IMR-90 (cell line): ENCODE measurements around the gene MARCHF3. TPM values are rescaled to one million over a fixed set of nuclear protein-coding genes. Genes with fewer than 3 reads are reported as not detected.

Experiments used
- ATAC-seq: fragments of 200-7000 bp; cut with Tn5 transposase; 2 replicates; pipeline ENCODE4 v1.9.1; 2020; ENCODE audit warnings: low read depth, mild to moderate bottlenecking, moderate library complexity
- BruUV-seq: library from RNA; stranded (reverse); fragments of 400-500 nt; replicated peaks from 2 replicates; lab custom pipeline; 2021; lab: Mats Ljungman, UMichigan
- CTCF ChIA-PET: fragments of 300-600 bp; formaldehyde crosslinking; extraction: SDS; loops from one replicate; lab custom pipeline; 2021; ENCODE audit warnings: antibody characterized with exemption; lab: Yijun Ruan, JAX
- POLR2A ChIA-PET: fragments of 300-600 bp; sonication (Branson Sonifier 250); formaldehyde crosslinking; loops from one replicate; lab custom pipeline; 2022; ENCODE audit warnings: antibody characterized with exemption; ENCODE audit not compliant: unreplicated experiment; lab: Charles Lee
- DNase-seq: peaks from one replicate; pipeline ENCODE4 v3.0.0; 2013
- H2AFZ ChIP-seq: replicated peaks from 2 replicates; pipeline ENCODE3; 2013; ENCODE audit warnings: low read length, mild to moderate bottlenecking; ENCODE audit not compliant: poor library complexity
- H2AK5ac ChIP-seq: 2 replicates; pipeline ENCODE4 v1.6.1; 2013; ENCODE audit warnings: low read depth, low read length, inconsistent platforms
- H2AK9ac ChIP-seq: replicated peaks from 2 replicates; pipeline ENCODE3; 2013; ENCODE audit warnings: mild to moderate bottlenecking, low read depth, low read length, moderate library complexity; ENCODE audit not compliant: poor library complexity
- H2BK120ac ChIP-seq: 2 replicates; pipeline ENCODE4 v1.6.1; 2013; ENCODE audit warnings: low read depth, low read length, inconsistent platforms
- H2BK15ac ChIP-seq: 3 replicates; pipeline ENCODE4 v1.6.1; 2013; ENCODE audit warnings: low read depth, low read length, inconsistent platforms
- H2BK20ac ChIP-seq: 2 replicates; pipeline ENCODE4 v1.6.1; 2013; ENCODE audit warnings: low read depth, mild to moderate bottlenecking, inconsistent platforms, low read length, moderate library complexity
- H2BK5ac ChIP-seq: 2 replicates; pipeline ENCODE4 v1.6.1; 2013; ENCODE audit warnings: mild to moderate bottlenecking, low read depth, low read length, inconsistent platforms; ENCODE audit not compliant: poor library complexity, severe bottlenecking
- H3K14ac ChIP-seq: replicated peaks from 2 replicates; pipeline ENCODE4 v1.6.1; 2013; ENCODE audit warnings: low read depth, low read length, inconsistent platforms
- H3K18ac ChIP-seq: 2 replicates; pipeline ENCODE4 v1.6.1; 2013; ENCODE audit warnings: low read depth, low read length, control low read depth
- H3K23ac ChIP-seq: 2 replicates; pipeline ENCODE4 v1.6.1; 2013; ENCODE audit warnings: low read depth, low read length, inconsistent platforms
- H3K27ac ChIP-seq: 2 replicates; pipeline ENCODE4 v1.5.1; 2013; ENCODE audit warnings: mild to moderate bottlenecking, control low read depth, low read length; ENCODE audit not compliant: insufficient read depth
- H3K27me3 ChIP-seq: 2 replicates; pipeline ENCODE4 v1.6.1; 2013; ENCODE audit warnings: low read length; ENCODE audit not compliant: control insufficient read depth, insufficient read depth
- H3K36me3 ChIP-seq: 2 replicates; pipeline ENCODE4 v1.6.1; 2013; ENCODE audit warnings: low read length, mixed read lengths; ENCODE audit not compliant: control insufficient read depth, insufficient read depth
- H3K4ac ChIP-seq: 2 replicates; pipeline ENCODE4 v1.6.1; 2013; ENCODE audit warnings: low read depth, low read length, inconsistent platforms
- H3K4me1 ChIP-seq: 2 replicates; pipeline ENCODE4 v1.6.1; 2013; ENCODE audit warnings: low read length, mixed read lengths; ENCODE audit not compliant: control insufficient read depth, insufficient read depth
- H3K4me2 ChIP-seq: 2 replicates; pipeline ENCODE4 v1.6.1; 2013; ENCODE audit warnings: low read depth, mild to moderate bottlenecking, control low read depth, low read length, moderate library complexity
- H3K4me3 ChIP-seq: 2 replicates; pipeline ENCODE4 v1.5.1; 2013; ENCODE audit warnings: low read depth, mild to moderate bottlenecking, control low read depth, low read length, moderate library complexity; ENCODE audit not compliant: insufficient read depth
- H3K56ac ChIP-seq: 2 replicates; pipeline ENCODE4 v1.6.1; 2013; ENCODE audit warnings: low read length, inconsistent platforms; ENCODE audit not compliant: insufficient read depth; ENCODE audit errors: extremely low read depth
- H3K79me1 ChIP-seq, 2 experiments: 2 replicates each; pipeline ENCODE4 v1.6.1; 2013; ENCODE audit warnings: low read length in 2 of 2, inconsistent platforms in 1 of 2, low read depth in 1 of 2
- H3K9ac ChIP-seq: 2 replicates; pipeline ENCODE4 v1.6.1; 2013; ENCODE audit warnings: low read depth, low read length, control low read depth
- H3K9me1 ChIP-seq: 2 replicates; pipeline ENCODE4 v1.6.1; 2013; ENCODE audit warnings: low read length, inconsistent platforms; ENCODE audit not compliant: insufficient read depth
- H3K9me3 ChIP-seq: 2 replicates; pipeline ENCODE4 v1.6.1; 2013; ENCODE audit warnings: low read length; ENCODE audit not compliant: control insufficient read depth, insufficient read depth
- H4K20me1 ChIP-seq: 2 replicates; pipeline ENCODE4 v1.6.1; 2013; ENCODE audit warnings: low read length, inconsistent platforms; ENCODE audit not compliant: insufficient read depth
- H4K5ac ChIP-seq: 2 replicates; pipeline ENCODE4 v1.6.1; 2013; ENCODE audit warnings: mild to moderate bottlenecking, low read depth, low read length, control low read depth
- H4K8ac ChIP-seq, 2 experiments: 2 replicates each; pipeline ENCODE4 v1.6.1; 2013; ENCODE audit warnings: low read depth in 2 of 2, low read length in 2 of 2, control low read depth in 1 of 2, inconsistent platforms in 1 of 2
- H4K91ac ChIP-seq: 2 replicates; pipeline ENCODE4 v1.6.1; 2013; ENCODE audit warnings: low read depth, low read length, inconsistent platforms; ENCODE audit not compliant: insufficient read depth
- BHLHE40 ChIP-seq: fragments of 150-350 bp; IDR thresholded peaks from 2 replicates; pipeline ENCODE4 v1.6.1; 2016; ENCODE audit warnings: mild to moderate bottlenecking, low read depth, low read length
- CEBPB ChIP-seq: IDR thresholded peaks from 2 replicates; pipeline ENCODE4 v1.6.1; 2012; ENCODE audit warnings: low read depth, low read length, improper control_type of control experiment
- CHD1 ChIP-seq: IDR thresholded peaks from 2 replicates; pipeline ENCODE4 v1.6.1; 2012; ENCODE audit warnings: low read depth, low read length, improper control_type of control experiment
- ELK1 ChIP-seq: fragments of 150-350 bp; IDR thresholded peaks from 2 replicates; pipeline ENCODE4 v1.6.1; 2016; ENCODE audit warnings: low read depth, mild to moderate bottlenecking, low read length, moderate library complexity, borderline replicate concordance
- FOS ChIP-seq: fragments of 150-350 bp; IDR thresholded peaks from 2 replicates; pipeline ENCODE4 v1.6.1; 2016; ENCODE audit warnings: low read depth, low read length
- MAFK ChIP-seq: IDR thresholded peaks from 2 replicates; pipeline ENCODE4 v1.6.1; 2012; ENCODE audit warnings: low read depth, low read length, improper control_type of control experiment
- MAZ ChIP-seq: IDR thresholded peaks from 2 replicates; pipeline ENCODE4 v1.6.1; 2012; ENCODE audit warnings: low read depth, mild to moderate bottlenecking, low read length, improper control_type of control experiment, moderate library complexity, borderline replicate concordance
- MXI1 ChIP-seq: IDR thresholded peaks from 2 replicates; pipeline ENCODE4 v1.6.1; 2012; ENCODE audit warnings: low read depth, mild to moderate bottlenecking, low read length, moderate library complexity, borderline replicate concordance
- NFE2L2 ChIP-seq: fragments of 150-350 bp; IDR thresholded peaks from 2 replicates; pipeline ENCODE4 v1.6.1; 2016; ENCODE audit warnings: low read depth, mild to moderate bottlenecking, low read length
- POLR2A ChIP-seq: IDR thresholded peaks from 2 replicates; pipeline ENCODE4 v1.6.1; 2012; ENCODE audit warnings: mild to moderate bottlenecking, low read depth, low read length
- RAD21 ChIP-seq: IDR thresholded peaks from 2 replicates; pipeline ENCODE4 v1.6.1; 2012; ENCODE audit warnings: low read length, improper control_type of control experiment
- RCOR1 ChIP-seq: IDR thresholded peaks from 2 replicates; pipeline ENCODE4 v1.6.1; 2012; ENCODE audit warnings: mild to moderate bottlenecking, low read length, improper control_type of control experiment; ENCODE audit not compliant: insufficient replicate concordance
- RFX5 ChIP-seq: IDR thresholded peaks from 2 replicates; pipeline ENCODE4 v1.8.0; 2012; ENCODE audit warnings: low read depth, mild to moderate bottlenecking, low read length, moderate library complexity
- SMC3 ChIP-seq: fragments of 150-350 bp; IDR thresholded peaks from 2 replicates; pipeline ENCODE4 v1.6.1; 2016; ENCODE audit warnings: low read depth, mild to moderate bottlenecking, antibody characterized with exemption, low read length, moderate library complexity
- USF2 ChIP-seq: fragments of 150-350 bp; IDR thresholded peaks from 2 replicates; pipeline ENCODE4 v1.6.1; 2017; ENCODE audit warnings: mild to moderate bottlenecking, antibody characterized with exemption, low read length, low read depth
- WGBS, 2 experiments: methylation state at CpG; one replicate each; pipeline versions ENCODE4 v1.1.5 to v1.1.7; 2013; ENCODE audit warnings: missing lambda C conversion rate in 2 of 2; ENCODE audit not compliant: insufficient read length in 1 of 2; ENCODE audit errors: extremely low coverage in 2 of 2; 5-methylcytosine and 5-hydroxymethylcytosine counted together
- dilution Hi-C: fragments of 300-500 bp; cut with HindIII; formaldehyde crosslinking; loops from one replicate; pipeline ENCODE4 v1.14.3; 2018; ENCODE audit warnings: low sequenced_read_pairs; ENCODE audit not compliant: unreplicated experiment
- in situ Hi-C: fragments of 300-500 bp; cut with MboI; formaldehyde crosslinking; loops from 3 replicates; pipeline ENCODE4 v1.14.3; 2019; ENCODE audit warnings: low sequenced_read_pairs, inconsistent platforms, mixed read lengths
- intact Hi-C: fragments of 100-400 bp; cut with micrococcal nuclease; formaldehyde crosslinking; loops from 2 replicates; pipeline ENCODE4 v1.10.0; 2022
- polyA plus RNA-seq, 3 experiments: library from polyadenylated mRNA; depleted of rRNA; stranded (reverse); fragments of >200 nt; gene quantifications; 2 replicates each; pipeline ENCODE4 v1.2.3, GENCODE V29; 2012; ENCODE audit warnings: low replicate concordance in 1 of 3
- total RNA-seq: library from RNA; depleted of rRNA; stranded (reverse); fragments of >200 nt; gene quantifications from 2 replicates; pipeline ENCODE4 v1.2.3, GENCODE V29; 2012
- TF ChIP-seq, protein P1 (sequence below): conservative IDR thresholded peaks from 2 replicates; pipeline ENCODE4 v1.5.1; 2012; ENCODE audit warnings: mild to moderate bottlenecking, low read depth, low read length, improper control_type of control experiment

Gene MARCHF3
- total and polyA plus RNA-seq, 2 of the 4 experiments (the other 2 are of a cell fraction), result 11.2 to 18.8 TPM

GRCh38 chr5:126911986-126912385 lies 118.4 kb downstream of the MARCHF3 start:
- no peak overlapping the region for H2BK15ac ChIP-seq
- ChIA-PET CTCF (interaction anchor here (1.4 kb wide), 1 partner anchor 12 kb away, joined by 4 read pairs; no protein-coding TSS in a partner anchor), POLR2A (no interaction called here)
- no peaks in the 10 kb centered on the region for H3K36me3 ChIP-seq
- no peak overlapping the region for H2AK9ac ChIP-seq
- H3K23ac ChIP-seq, result no peak overlapping the region
- H2AK5ac ChIP-seq, result no peak overlapping the region
- intact Hi-C loops, result no loop called here
- no peaks in the 10 kb centered on the region for H3K9me1 ChIP-seq
- H3K9ac ChIP-seq, result no peak overlapping the region
- no TSS peak for BruUV-seq
- H3K4ac ChIP-seq, result no peak overlapping the region
- no peak overlapping the region for H4K8ac ChIP-seq
- no peak overlapping the region for H4K91ac ChIP-seq
- H3K56ac ChIP-seq, result no peak overlapping the region
- H3K27me3 ChIP-seq, result no peaks in the 10 kb centered on the region
- DNase-seq, result no peak
- ATAC-seq, result no peak
- 65% methylated on average over 2 of the region's 3 CpGs; no CpG with 5 or more reads in 1 of the 2 experiments for WGBS, 2 experiments
- no peak overlapping the region for H2BK5ac ChIP-seq
- H3K14ac ChIP-seq, result no peak overlapping the region
- H3K4me3 ChIP-seq, result no peak overlapping the region
- H4K20me1 ChIP-seq, result no peaks in the 10 kb centered on the region
- no peaks in the 10 kb centered on the region for H3K9me3 ChIP-seq
- H3K27ac ChIP-seq, result no peak overlapping the region
- H2AFZ ChIP-seq, result no peak overlapping the region
- H3K4me2 ChIP-seq, result no peak overlapping the region
- no peaks in the 10 kb centered on the region for H3K4me1 ChIP-seq
- H4K5ac ChIP-seq, result no peak overlapping the region
- no peak overlapping the region for H2BK20ac ChIP-seq
- H3K79me1 ChIP-seq, result peaks cover under 1 to 2% of the 10 kb centered on the region in 2 experiments; a peak in 1 of 4 replicates
- no peak for TF ChIP-seq SMC3
- TF ChIP-seq, protein P1, sequence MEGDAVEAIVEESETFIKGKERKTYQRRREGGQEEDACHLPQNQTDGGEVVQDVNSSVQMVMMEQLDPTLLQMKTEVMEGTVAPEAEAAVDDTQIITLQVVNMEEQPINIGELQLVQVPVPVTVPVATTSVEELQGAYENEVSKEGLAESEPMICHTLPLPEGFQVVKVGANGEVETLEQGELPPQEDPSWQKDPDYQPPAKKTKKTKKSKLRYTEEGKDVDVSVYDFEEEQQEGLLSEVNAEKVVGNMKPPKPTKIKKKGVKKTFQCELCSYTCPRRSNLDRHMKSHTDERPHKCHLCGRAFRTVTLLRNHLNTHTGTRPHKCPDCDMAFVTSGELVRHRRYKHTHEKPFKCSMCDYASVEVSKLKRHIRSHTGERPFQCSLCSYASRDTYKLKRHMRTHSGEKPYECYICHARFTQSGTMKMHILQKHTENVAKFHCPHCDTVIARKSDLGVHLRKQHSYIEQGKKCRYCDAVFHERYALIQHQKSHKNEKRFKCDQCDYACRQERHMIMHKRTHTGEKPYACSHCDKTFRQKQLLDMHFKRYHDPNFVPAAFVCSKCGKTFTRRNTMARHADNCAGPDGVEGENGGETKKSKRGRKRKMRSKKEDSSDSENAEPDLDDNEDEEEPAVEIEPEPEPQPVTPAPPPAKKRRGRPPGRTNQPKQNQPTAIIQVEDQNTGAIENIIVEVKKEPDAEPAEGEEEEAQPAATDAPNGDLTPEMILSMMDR, result no peak
- TF ChIP-seq RFX5, result no peak
- TF ChIP-seq RCOR1, result no peak
- TF ChIP-seq CEBPB, result no peak
- no peak for TF ChIP-seq MAFK
- TF ChIP-seq USF2, result no peak
- TF ChIP-seq ELK1, result no peak
- no peak for TF ChIP-seq MAZ
- TF ChIP-seq MXI1, result no peak
- TF ChIP-seq POLR2A, result no peak
- no peak for TF ChIP-seq CHD1
- no peak for TF ChIP-seq RAD21
- TF ChIP-seq BHLHE40, result no peak
- TF ChIP-seq NFE2L2, result no peak
- TF ChIP-seq FOS, result no peak
- dilution Hi-C loops, result no loop called here
- no peak overlapping the region for H3K18ac ChIP-seq
- in situ Hi-C loops, result no loop called here
- H2BK120ac ChIP-seq, result no peak overlapping the region
